Activated CD4-positive, alpha-beta T cell treated with anti-CD3 and anti-CD28 coated beads, Interleukin-2, amount 10 ng/mL, durations not matched to agents 7 days and 5 days (primary cell): ENCODE measurements around the gene F2RL2. TPM values are rescaled to one million over a fixed set of nuclear protein-coding genes. Genes with fewer than 3 reads are reported as not detected.

Experiments
- CTCF ChIA-PET: fragments of 350-600 bp; sonication (Branson Sonifier 250); formaldehyde crosslinking; loops from one replicate; lab custom pipeline; 2021; ENCODE audit warnings: antibody characterized with exemption; lab: Charles Lee
- POLR2A ChIA-PET: fragments of 350-600 bp; sonication (Branson Sonifier 250); formaldehyde crosslinking; loops from one replicate; lab custom pipeline; 2021; ENCODE audit warnings: antibody characterized with exemption; lab: Charles Lee
- DNase-seq: peaks from one replicate; pipeline ENCODE4 v3.0.0-alpha.2; 2020
- H3K27ac Mint-ChIP-seq: one replicate; pipeline ENCODE4 v1.8.0; 2021; ENCODE audit warnings: mild to moderate bottlenecking, moderate library complexity, mixed read lengths
- H3K27me3 Mint-ChIP-seq: one replicate; pipeline ENCODE4 v1.8.0; 2021; ENCODE audit warnings: mixed read lengths
- H3K36me3 Mint-ChIP-seq: one replicate; pipeline ENCODE4 v1.8.0; 2021; ENCODE audit warnings: low read depth, mixed read lengths
- H3K4me1 Mint-ChIP-seq: one replicate; pipeline ENCODE4 v1.8.0; 2021; ENCODE audit warnings: mixed read lengths
- H3K4me3 Mint-ChIP-seq: one replicate; pipeline ENCODE4 v1.8.0; 2021; ENCODE audit warnings: mild to moderate bottlenecking, moderate library complexity, mixed read lengths
- H3K9me3 Mint-ChIP-seq: one replicate; pipeline ENCODE4 v1.8.0; 2021; ENCODE audit warnings: mixed read lengths
- total RNA-seq, 2 experiments: library from RNA; stranded (reverse); gene quantifications; one replicate each; pipeline ENCODE4 v1.2.3, GENCODE V29; 2021

Gene F2RL2, protein sequence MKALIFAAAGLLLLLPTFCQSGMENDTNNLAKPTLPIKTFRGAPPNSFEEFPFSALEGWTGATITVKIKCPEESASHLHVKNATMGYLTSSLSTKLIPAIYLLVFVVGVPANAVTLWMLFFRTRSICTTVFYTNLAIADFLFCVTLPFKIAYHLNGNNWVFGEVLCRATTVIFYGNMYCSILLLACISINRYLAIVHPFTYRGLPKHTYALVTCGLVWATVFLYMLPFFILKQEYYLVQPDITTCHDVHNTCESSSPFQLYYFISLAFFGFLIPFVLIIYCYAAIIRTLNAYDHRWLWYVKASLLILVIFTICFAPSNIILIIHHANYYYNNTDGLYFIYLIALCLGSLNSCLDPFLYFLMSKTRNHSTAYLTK
- total RNA-seq = not detected

GRCh38 chr5:76622973-76623596 is at the start of gene F2RL2:
TSS of gene F2RL2 (minus strand) at chr5:76623403. CDS start at chr5:76623230, 173 bp downstream.
- Mint-ChIP-seq H3K36me3 (peaks cover 39% of the 10 kb centered on the region), H3K9me3 (no peaks in the 10 kb centered on the region), H3K27me3 (no peaks in the 10 kb centered on the region), H3K4me3 (no peak within 1 kb of the TSS), H3K27ac (no peak within 1 kb of the TSS), H3K4me1 (peaks cover 26% of the 10 kb centered on the region)
- DNase-seq = no peak
- ChIA-PET POLR2A (no interaction called here), CTCF (interaction anchor here (0.6 to 1.1 kb wide), 2 partner anchors 17 to 146 kb away, joined by 3 read pairs; no protein-coding TSS in a partner anchor)

GRCh38 chr5:76672242-76672641 is 49.0 kb upstream of the F2RL2 start:
- H3K27ac Mint-ChIP-seq = no peak overlapping the region
- H3K4me1 Mint-ChIP-seq = no peaks in the 10 kb centered on the region
- no peaks in the 10 kb centered on the region for H3K9me3 Mint-ChIP-seq
- H3K36me3 Mint-ChIP-seq = peaks cover 75% of the 10 kb centered on the region
- POLR2A ChIA-PET = no interaction called here
- CTCF ChIA-PET = no interaction called here
- no peak overlapping the region for H3K4me3 Mint-ChIP-seq
- no peak for DNase-seq
- no peaks in the 10 kb centered on the region for H3K27me3 Mint-ChIP-seq

DNA sequence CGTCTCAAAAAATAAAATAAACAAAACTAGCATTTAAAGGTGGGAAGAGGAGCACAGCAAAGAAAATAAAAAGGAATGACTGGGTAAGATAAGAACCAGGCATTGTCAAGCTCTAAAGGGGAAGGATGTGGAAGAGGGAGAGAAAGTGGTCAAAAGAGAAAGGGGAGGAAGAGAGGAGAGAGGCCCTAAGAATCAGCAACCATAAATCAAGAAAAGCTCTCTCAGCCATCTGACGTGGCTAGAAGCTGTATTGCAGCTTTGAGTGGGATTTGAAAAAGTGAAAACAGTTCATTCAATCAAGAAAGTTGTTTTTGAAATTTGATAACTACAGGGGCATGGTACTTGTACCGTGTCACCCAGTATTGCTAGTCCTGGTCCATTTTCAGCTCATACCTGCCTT is 47.3 kb upstream of the F2RL2 start:
- DNase-seq = no peak
- POLR2A ChIA-PET = no interaction called here
- Mint-ChIP-seq H3K36me3 (peaks cover 72% of the 10 kb centered on the region), H3K4me3 (no peak overlapping the region), H3K4me1 (no peaks in the 10 kb centered on the region), H3K27me3 (no peaks in the 10 kb centered on the region), H3K9me3 (no peaks in the 10 kb centered on the region), H3K27ac (no peak overlapping the region)
- CTCF ChIA-PET = interaction anchor here (0.5 to 1.0 kb wide), 4 partner anchors 10 to 179 kb away, joined by 3 to 4 read pairs (median 3); no protein-coding TSS in a partner anchor

DNA sequence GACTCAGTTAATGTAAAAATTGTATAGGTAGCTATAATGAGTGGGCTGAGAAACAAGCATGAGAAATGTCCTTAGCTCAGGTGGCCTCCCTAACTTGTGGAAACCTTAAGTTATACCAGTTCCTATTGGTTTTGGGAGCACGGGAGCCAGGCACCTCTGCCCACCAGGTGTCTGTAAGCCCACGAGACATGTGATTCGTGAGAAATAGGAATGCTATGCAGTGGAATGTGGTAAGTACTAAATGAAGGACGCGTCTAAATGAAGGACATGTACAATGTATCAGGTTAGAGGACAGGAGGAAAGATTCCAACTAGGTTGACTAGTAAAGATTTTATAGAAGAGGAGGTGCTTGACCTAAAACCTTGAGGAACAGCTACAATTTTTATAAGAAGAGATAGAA is 46.0 kb upstream of the F2RL2 start:
- Mint-ChIP-seq H3K36me3 (peaks cover 73% of the 10 kb centered on the region), H3K4me3 (no peak overlapping the region), H3K4me1 (no peaks in the 10 kb centered on the region), H3K9me3 (no peaks in the 10 kb centered on the region), H3K27me3 (no peaks in the 10 kb centered on the region), H3K27ac (no peak overlapping the region)
- CTCF ChIA-PET = interaction anchor here (0.6 to 3.4 kb wide), 3 partner anchors 9 to 1484 kb away, joined by 3 to 13 read pairs (median 3); no protein-coding TSS in a partner anchor
- no peak for DNase-seq
- POLR2A ChIA-PET = interaction anchor here (0.6 kb wide), 1 partner anchor 21 kb away, joined by 3 read pairs; no protein-coding TSS in a partner anchor

GRCh38 chr5:76667495-76667894 is 44.3 kb upstream of the F2RL2 start:
- POLR2A ChIA-PET = no interaction called here
- no peak overlapping the region for H3K4me3 Mint-ChIP-seq
- CTCF ChIA-PET = interaction anchor here (0.7 to 3.4 kb wide), 4 partner anchors 8 to 123 kb away, joined by 3 to 13 read pairs (median 4); no protein-coding TSS in a partner anchor

DNA sequence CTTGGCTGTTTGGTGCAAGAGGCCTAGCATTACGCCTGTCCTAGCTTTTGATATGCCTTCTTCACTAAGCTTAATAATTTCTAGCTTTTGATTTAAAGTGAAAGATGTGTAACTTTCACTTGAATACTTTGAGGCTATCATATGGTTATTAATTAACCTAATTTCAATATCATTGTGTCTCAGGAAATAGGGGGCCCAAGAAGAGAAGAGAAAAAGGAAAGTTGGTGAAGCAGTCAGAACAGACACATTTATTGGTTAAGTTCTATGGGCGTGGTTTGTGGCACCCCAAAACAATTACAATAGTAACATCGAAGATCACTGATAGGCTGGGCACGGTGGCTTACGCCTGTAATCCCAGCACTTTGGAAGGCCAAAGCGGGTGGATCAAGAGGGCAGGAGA is 40.9 kb upstream of the F2RL2 start:
- no peaks in the 10 kb centered on the region for H3K4me1 Mint-ChIP-seq
- H3K4me3 Mint-ChIP-seq = no peak overlapping the region
- H3K9me3 Mint-ChIP-seq = no peaks in the 10 kb centered on the region
- ChIA-PET CTCF (interaction anchor here (0.7 kb wide), 1 partner anchor 210 kb away, joined by 3 read pairs; no protein-coding TSS in a partner anchor), POLR2A (interaction anchor here (0.6 kb wide), 1 partner anchor 313 kb away, joined by 3 read pairs; no protein-coding TSS in a partner anchor)
- H3K27me3 Mint-ChIP-seq = no peaks in the 10 kb centered on the region
- no peak overlapping the region for H3K27ac Mint-ChIP-seq
- peaks cover 63% of the 10 kb centered on the region for H3K36me3 Mint-ChIP-seq
- no peak for DNase-seq

More at GRCh38 chr5:76667495-76667894, 44.3 kb upstream of the F2RL2 start:
- DNase-seq = no peak
- no peaks in the 10 kb centered on the region for H3K4me1 Mint-ChIP-seq
- H3K36me3 Mint-ChIP-seq = peaks cover 76% of the 10 kb centered on the region
- H3K9me3 Mint-ChIP-seq = no peaks in the 10 kb centered on the region
- no peak overlapping the region for H3K27ac Mint-ChIP-seq
- H3K27me3 Mint-ChIP-seq = no peaks in the 10 kb centered on the region

DNA sequence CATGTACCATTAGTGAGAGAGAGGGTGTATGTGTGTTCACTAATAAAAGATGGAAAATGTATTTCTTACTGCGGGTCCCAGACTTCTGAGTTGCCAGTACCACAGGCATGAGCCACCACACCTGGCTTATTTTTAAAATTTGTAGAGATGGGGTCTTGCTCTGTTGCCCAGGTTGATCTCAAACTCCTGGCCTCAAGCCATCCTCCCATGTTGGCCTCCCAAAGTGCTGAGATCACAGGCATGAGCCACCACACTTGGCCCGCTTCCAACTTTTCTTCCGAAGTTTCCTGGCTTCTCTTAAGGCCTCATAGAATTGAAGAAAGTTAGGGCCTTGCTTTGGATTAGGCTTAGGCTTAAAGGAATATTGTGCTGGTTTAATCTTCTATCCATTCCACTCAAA is 40.4 kb upstream of the F2RL2 start:
- H3K27ac Mint-ChIP-seq = no peak overlapping the region
- ChIA-PET POLR2A (no interaction called here), CTCF (interaction anchor here (0.7 kb wide), 1 partner anchor 210 kb away, joined by 3 read pairs; no protein-coding TSS in a partner anchor)
- H3K4me1 Mint-ChIP-seq = no peaks in the 10 kb centered on the region
- H3K9me3 Mint-ChIP-seq = no peaks in the 10 kb centered on the region
- H3K36me3 Mint-ChIP-seq = peaks cover 61% of the 10 kb centered on the region
- no peaks in the 10 kb centered on the region for H3K27me3 Mint-ChIP-seq
- DNase-seq = no peak
- no peak overlapping the region for H3K4me3 Mint-ChIP-seq

DNA sequence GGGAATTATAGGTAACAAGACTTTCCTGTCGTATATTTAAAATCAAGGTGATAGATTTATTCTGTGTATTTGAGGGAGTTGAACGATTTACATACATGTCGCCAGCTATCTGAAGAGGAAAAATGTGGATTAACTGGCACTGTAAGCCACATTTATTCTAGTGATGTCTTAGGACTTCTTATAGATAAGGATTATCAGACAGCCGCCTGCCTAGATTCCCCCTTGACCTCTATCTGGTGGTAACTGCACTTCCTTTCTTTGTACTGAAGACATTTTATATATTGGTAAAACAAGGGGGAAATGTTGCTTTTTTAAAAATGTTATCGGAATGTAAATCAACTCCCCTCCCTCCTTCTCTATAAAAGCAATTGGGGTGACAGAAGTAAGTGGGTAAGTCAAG is 39.3 kb upstream of the F2RL2 start:
- no peaks in the 10 kb centered on the region for H3K9me3 Mint-ChIP-seq
- no peaks in the 10 kb centered on the region for H3K27me3 Mint-ChIP-seq
- no peak overlapping the region for H3K4me3 Mint-ChIP-seq
- no peak overlapping the region for H3K27ac Mint-ChIP-seq
- no peaks in the 10 kb centered on the region for H3K4me1 Mint-ChIP-seq
- DNase-seq = no peak
- ChIA-PET POLR2A (no interaction called here), CTCF (interaction anchor here (0.9 kb wide), 1 partner anchor 21 kb away, joined by 3 read pairs; no protein-coding TSS in a partner anchor)
- H3K36me3 Mint-ChIP-seq = peaks cover 64% of the 10 kb centered on the region

DNA sequence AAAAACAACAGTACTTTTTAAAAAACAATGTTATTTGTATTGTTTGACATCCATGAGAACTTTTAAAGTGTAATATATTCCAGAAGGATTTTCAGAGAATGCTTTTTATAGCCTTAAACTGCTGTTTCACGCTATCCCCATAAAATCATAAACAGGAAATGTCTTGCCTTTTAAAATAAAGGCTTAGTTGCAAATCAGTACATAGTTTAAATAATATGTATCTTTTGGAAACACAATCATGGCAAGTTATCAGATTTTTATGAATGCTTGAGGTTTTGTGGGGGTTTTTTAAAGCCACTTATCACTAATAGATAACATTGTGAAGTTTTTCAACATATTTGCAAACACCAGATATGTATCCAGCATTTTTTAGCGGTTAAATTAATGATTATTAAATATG is 37.2 kb upstream of the F2RL2 start:
- Mint-ChIP-seq H3K27ac (no peak overlapping the region), H3K9me3 (no peaks in the 10 kb centered on the region), H3K4me3 (no peak overlapping the region), H3K4me1 (no peaks in the 10 kb centered on the region), H3K27me3 (no peaks in the 10 kb centered on the region), H3K36me3 (peaks cover 60% of the 10 kb centered on the region)
- ChIA-PET POLR2A (no interaction called here), CTCF (no interaction called here)
- DNase-seq = no peak

- DNase-seq = no peak
- H3K27me3 Mint-ChIP-seq = no peaks in the 10 kb centered on the region
- CTCF ChIA-PET = interaction anchor here (1.1 kb wide), 1 partner anchor 26 kb away, joined by 6 read pairs; no protein-coding TSS in a partner anchor
- peaks cover 51% of the 10 kb centered on the region for H3K36me3 Mint-ChIP-seq
- H3K4me1 Mint-ChIP-seq = no peaks in the 10 kb centered on the region
- POLR2A ChIA-PET = interaction anchor here (0.6 kb wide), 1 partner anchor 741 kb away, joined by 3 read pairs; no protein-coding TSS in a partner anchor
- no peak overlapping the region for H3K27ac Mint-ChIP-seq
- H3K4me3 Mint-ChIP-seq = no peak overlapping the region
- no peaks in the 10 kb centered on the region for H3K9me3 Mint-ChIP-seq
Measured at GRCh38 chr5:76657683-76658311, 34.6 kb upstream of the F2RL2 start.

DNA sequence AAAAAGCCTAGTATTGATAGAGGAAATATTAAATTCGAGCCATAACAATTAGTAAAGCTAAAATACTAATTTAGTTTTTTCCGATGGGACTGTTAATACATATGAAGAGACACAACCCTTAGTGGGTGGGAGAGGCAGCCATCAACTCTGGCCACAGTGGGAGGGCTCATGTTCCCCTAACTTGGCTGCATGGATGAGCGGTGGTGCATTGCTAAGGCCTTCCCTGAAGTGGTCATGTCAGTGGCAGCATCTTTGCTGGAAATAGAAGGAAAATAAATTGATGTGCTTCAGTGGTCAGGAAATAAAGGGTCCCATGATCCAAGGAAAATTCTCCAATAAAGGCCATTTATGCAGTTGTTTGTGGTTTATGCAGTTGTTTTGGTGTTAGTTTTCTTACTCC is 33.9 kb upstream of the F2RL2 start:
- ChIA-PET POLR2A (no interaction called here), CTCF (interaction anchor here (0.6 to 1.1 kb wide), 2 partner anchors 27 to 43 kb away, joined by 3 to 6 read pairs; no protein-coding TSS in a partner anchor)
- Mint-ChIP-seq H3K4me1 (peaks cover under 1% of the 10 kb centered on the region), H3K4me3 (no peak overlapping the region), H3K36me3 (peaks cover 51% of the 10 kb centered on the region), H3K27me3 (no peaks in the 10 kb centered on the region), H3K27ac (no peak overlapping the region), H3K9me3 (no peaks in the 10 kb centered on the region)
- DNase-seq = no peak

DNA sequence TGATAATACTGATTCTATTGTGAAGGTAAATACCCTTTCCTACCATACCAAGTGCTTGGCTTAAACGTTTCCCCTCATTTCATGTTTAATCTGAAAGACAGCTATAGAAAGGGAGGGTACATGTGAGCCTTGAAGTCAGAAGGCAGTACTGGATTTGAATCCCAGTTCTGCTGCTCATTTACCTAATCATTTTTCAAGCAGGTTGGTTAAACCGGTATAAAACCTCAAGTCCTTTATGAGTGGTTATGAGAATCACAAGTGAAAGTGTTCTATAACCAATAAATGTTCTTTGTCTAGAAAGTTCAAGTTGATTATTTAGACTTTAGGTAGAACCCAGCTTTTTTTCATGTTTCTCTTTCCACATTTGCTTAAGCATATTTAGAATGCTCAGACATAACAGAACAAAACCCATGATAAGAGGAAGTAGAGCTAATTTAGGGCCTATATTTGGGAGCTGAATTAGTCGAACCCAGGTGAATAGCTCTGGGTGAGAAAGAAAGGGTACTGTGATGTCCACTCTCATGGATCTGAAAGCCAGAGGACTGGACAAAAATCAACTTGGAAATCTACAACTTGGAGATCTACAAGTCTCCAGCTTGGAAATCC is 29.7 kb upstream of the F2RL2 start:
- ChIA-PET POLR2A (no interaction called here), CTCF (interaction anchor here (0.8 to 0.9 kb wide), 2 partner anchors 15 to 18 kb away, joined by 3 read pairs; no protein-coding TSS in a partner anchor)
- Mint-ChIP-seq H3K9me3 (peaks cover 16% of the 10 kb centered on the region), H3K27me3 (no peaks in the 10 kb centered on the region), H3K4me1 (peaks cover 2% of the 10 kb centered on the region), H3K27ac (no peak overlapping the region), H3K4me3 (no peak overlapping the region), H3K36me3 (peaks cover 68% of the 10 kb centered on the region)
- DNase-seq = no peak
